GM03348 (cell line): ENCODE results near the gene SZT2.
"Not testable (repeated sequence)": the region's sequence is repeated elsewhere in the genome, so short reads cannot be mapped to it uniquely, and the experiment has no call there.

Experiments
- DNase-seq: peaks from one replicate; pipeline ENCODE4 v3.0.0; 2012; ENCODE audit warnings: low spot score

SZT2 gene

GRCh38 chr1:43388613-43389012 is 1.1 kb upstream of the SZT2 start:
- DNase-seq, result peak; percentile 19

- no peak for DNase-seq
Observed at GRCh38 chr1:43392702-43393101, 3.0 kb downstream of the SZT2 start.

- DNase-seq, result no peak
Observed at GRCh38 chr1:43395523-43395922, 5.8 kb downstream of the SZT2 start.

GRCh38 chr1:43396059-43396458 is 6.4 kb downstream of the SZT2 start:
- DNase-seq, result no peak

- no peak for DNase-seq
Observed at GRCh38 chr1:43398227-43398626, 8.5 kb downstream of the SZT2 start.

GRCh38 chr1:43400441-43400840 is 10.7 kb downstream of the SZT2 start:
- DNase-seq, result not testable (repeated sequence)

GRCh38 chr1:43402089-43402865 is 12.6 kb downstream of the SZT2 start:
- no peak for DNase-seq

GRCh38 chr1:43404353-43404752 is 14.7 kb downstream of the SZT2 start:
- DNase-seq, result no peak

GRCh38 chr1:43405219-43405875 is 15.6 kb downstream of the SZT2 start:
- no peak for DNase-seq

- no peak for DNase-seq
Observed at GRCh38 chr1:43405876-43406234, 16.2 kb downstream of the SZT2 start.

- DNase-seq, result no peak
Observed at GRCh38 chr1:43410571-43410970, 20.9 kb downstream of the SZT2 start.

- DNase-seq, result not testable (repeated sequence)
Observed at GRCh38 chr1:43413426-43413825, 23.7 kb downstream of the SZT2 start.

GRCh38 chr1:43414634-43415223 is 25.0 kb downstream of the SZT2 start:
- DNase-seq, result peak; percentile 63

- DNase-seq, result no peak
Observed at GRCh38 chr1:43415901-43416300, 26.2 kb downstream of the SZT2 start.

GRCh38 chr1:43418858-43419257 is 29.2 kb downstream of the SZT2 start:
- DNase-seq, result no peak

- no peak for DNase-seq
Observed at GRCh38 chr1:43419627-43420425, 30.1 kb downstream of the SZT2 start.

- DNase-seq, result no peak
Observed at GRCh38 chr1:43420874-43421273, 31.2 kb downstream of the SZT2 start.

- DNase-seq, result no peak
Observed at GRCh38 chr1:43421396-43421795, 31.7 kb downstream of the SZT2 start.

- no peak for DNase-seq
Observed at GRCh38 chr1:43421976-43422750, 32.5 kb downstream of the SZT2 start.

GRCh38 chr1:43422995-43423671 is 33.4 kb downstream of the SZT2 start:
- no peak for DNase-seq
